CD14-positive monocyte (primary cell): ENCODE data around the gene NPNT. TPM values are rescaled to one million over a fixed set of nuclear protein-coding genes. Genes with fewer than 3 reads are reported as not detected.

Experiments used
- DNase-seq, 3 donors: peaks; one replicate each; pipeline ENCODE4 v3.0.0-alpha.2; 2011 to 2022
- H2AFZ ChIP-seq: 2 replicates; pipeline ENCODE4 v1.6.0; 2012; ENCODE audit warnings: mild to moderate bottlenecking, low read depth, low read length, inconsistent platforms; ENCODE audit not compliant: insufficient read depth, poor library complexity, severe bottlenecking
- H3K27ac ChIP-seq, 2 donors: 1 replicate in 1 of 2; 2 replicates in 1 of 2; pipeline ENCODE4 v1.5.1; 2012 to 2013; ENCODE audit warnings: low read length in 2 of 2, control low read depth in 1 of 2, inconsistent platforms in 1 of 2, low read depth in 1 of 2, mild to moderate bottlenecking in 1 of 2
- H3K27me3 ChIP-seq, 2 donors: one replicate each; pipeline versions ENCODE4 v1.6.0 to v1.6.1; 2011 to 2013; ENCODE audit warnings: low read length in 2 of 2; ENCODE audit not compliant: control insufficient read depth in 2 of 2, insufficient read depth in 2 of 2
- H3K36me3 ChIP-seq, 2 donors: replicated peaks in 1 of 2; 1 replicate in 1 of 2; 2 replicates in 1 of 2; pipeline versions ENCODE4 v1.5.1 to v1.6.1; 2012 to 2013; ENCODE audit warnings: low read length in 2 of 2, control low read depth in 1 of 2, inconsistent platforms in 1 of 2, mild to moderate bottlenecking in 1 of 2; ENCODE audit not compliant: insufficient read depth in 2 of 2, control insufficient read depth in 1 of 2
- H3K4me1 ChIP-seq, 2 donors: 1 replicate in 1 of 2; 2 replicates in 1 of 2; pipeline versions ENCODE4 v1.5.1 to v1.6.1; 2012 to 2013; ENCODE audit warnings: low read length in 2 of 2, control low read depth in 1 of 2, inconsistent platforms in 1 of 2, mild to moderate bottlenecking in 1 of 2, moderate library complexity in 1 of 2; ENCODE audit not compliant: insufficient read depth in 2 of 2, control insufficient read depth in 1 of 2
- H3K4me2 ChIP-seq: replicated peaks from 2 replicates; pipeline ENCODE3; 2012; ENCODE audit warnings: low read length, moderate library complexity, mild to moderate bottlenecking; ENCODE audit not compliant: poor library complexity, severe bottlenecking; ENCODE audit errors: extremely low read depth
- H3K4me3 ChIP-seq, 3 experiments: fragments of 200-600 bp in 1 of 3; sonication (generic) in 1 of 3; replicated peaks in 1 of 3; 1 replicate in 2 of 3; 2 replicates in 1 of 3; pipeline ENCODE4 v1.5.1; 2011 to 2013; ENCODE audit warnings: low read length in 3 of 3, mild to moderate bottlenecking in 3 of 3, control low read depth in 2 of 3, low read depth in 2 of 3, inconsistent platforms in 1 of 3, moderate library complexity in 1 of 3
- H3K79me2 ChIP-seq: 2 replicates; pipeline ENCODE4 v1.6.0; 2012; ENCODE audit warnings: mild to moderate bottlenecking, control low read depth, inconsistent platforms, low read length, moderate library complexity; ENCODE audit not compliant: insufficient read depth
- H3K9ac ChIP-seq: 2 replicates; pipeline ENCODE4 v1.6.0; 2017; ENCODE audit warnings: low read length, mild to moderate bottlenecking; ENCODE audit not compliant: insufficient read depth, poor library complexity, severe bottlenecking
- H3K9me3 ChIP-seq, 2 donors: replicated peaks in 1 of 2; 1 replicate in 1 of 2; 2 replicates in 1 of 2; pipeline versions ENCODE4 v1.5.1 to v1.6.1; 2012 to 2013; ENCODE audit warnings: low read length in 2 of 2, control low read depth in 1 of 2; ENCODE audit not compliant: control insufficient read depth in 1 of 2, insufficient read depth in 1 of 2
- H4K20me1 ChIP-seq: 2 replicates; pipeline ENCODE4 v1.6.0; 2012; ENCODE audit warnings: mild to moderate bottlenecking, low read length, control low read depth, moderate library complexity; ENCODE audit not compliant: insufficient read depth
- H3K27ac Mint-ChIP-seq, 7 donors: one replicate each; pipeline ENCODE4 v1.8.0; 2020; ENCODE audit warnings: mild to moderate bottlenecking in 7 of 7, mixed read lengths in 7 of 7, moderate library complexity in 6 of 7, inconsistent platforms in 2 of 7
- H3K27me3 Mint-ChIP-seq, 3 donors: one replicate each; pipeline ENCODE4 v1.8.0; 2021 to 2022; ENCODE audit warnings: low read depth in 3 of 3, mild to moderate bottlenecking in 3 of 3, mixed read lengths in 3 of 3, moderate library complexity in 3 of 3, inconsistent platforms in 1 of 3
- H3K36me3 Mint-ChIP-seq, 2 donors: one replicate each; pipeline ENCODE4 v1.8.0; 2020; ENCODE audit warnings: mixed read lengths in 2 of 2, inconsistent platforms in 1 of 2, mild to moderate bottlenecking in 1 of 2
- H3K4me1 Mint-ChIP-seq: one replicate; pipeline ENCODE4 v1.8.0; 2020; ENCODE audit warnings: mild to moderate bottlenecking, mixed read lengths
- H3K4me3 Mint-ChIP-seq, 2 donors: one replicate each; pipeline ENCODE4 v1.8.0; 2020; ENCODE audit warnings: mild to moderate bottlenecking in 2 of 2, mixed read lengths in 2 of 2, moderate library complexity in 1 of 2
- H3K9me3 Mint-ChIP-seq, 7 donors: one replicate each; pipeline ENCODE4 v1.8.0; 2020 to 2022; ENCODE audit warnings: mixed read lengths in 7 of 7, mild to moderate bottlenecking in 6 of 7, moderate library complexity in 6 of 7, inconsistent platforms in 2 of 7
- WGBS: methylation state at CpG from one replicate; pipeline ENCODE4 v1.1.5; 2013; ENCODE audit warnings: missing lambda C conversion rate; ENCODE audit not compliant: insufficient coverage; 5-methylcytosine and 5-hydroxymethylcytosine counted together
- intact Hi-C, 2 donors: fragments of 100-400 bp; cut with micrococcal nuclease; formaldehyde crosslinking; loops; one replicate each; pipeline versions ENCODE4 v1.15.0 to v1.15.1; 2023
- polyA plus RNA-seq, 3 donors: library from polyadenylated mRNA; depleted of rRNA in 1 of 3; unstranded in 2 of 3; stranded (reverse) in 1 of 3; fragments of 300-500 nt in 2 of 3; fragments of >200 nt in 1 of 3; fragmentation: Illumina TruSeq in 2 of 3; gene quantifications; 1 replicate in 2 of 3; 2 replicates in 1 of 3; pipeline ENCODE4 v1.2.3, GENCODE V29; 2012 to 2021
- TF ChIP-seq, protein P1 (sequence below): fragments of 200-600 bp; IDR thresholded peaks from one replicate; pipeline ENCODE4 v1.8.0; 2022; ENCODE audit warnings: antibody characterized with exemption, mild to moderate bottlenecking

NPNT gene
- polyA plus RNA-seq, 3 donors = not detected

- H3K4me3 ChIP-seq = no peak overlapping the region
- H2AFZ ChIP-seq = no peak overlapping the region
- H3K79me2 ChIP-seq = no peaks in the 10 kb centered on the region
- H3K4me3 Mint-ChIP-seq = no peak overlapping the region
- intact Hi-C loops = no loop called here
- no peaks in the 10 kb centered on the region for H3K27me3 ChIP-seq
- no peak for DNase-seq
- no peaks in the 10 kb centered on the region for H3K36me3 Mint-ChIP-seq
- H3K4me2 ChIP-seq = no peak overlapping the region
- peaks cover 0 to 2% (median 0%) of the 10 kb centered on the region in 3 donors for H3K27me3 Mint-ChIP-seq
- no peaks in the 10 kb centered on the region for H3K4me1 Mint-ChIP-seq
- H3K9me3 ChIP-seq = no peaks in the 10 kb centered on the region
- no peaks in the 10 kb centered on the region for H3K36me3 ChIP-seq
- H3K27ac Mint-ChIP-seq = no peak overlapping the region
- no peaks in the 10 kb centered on the region for H4K20me1 ChIP-seq
- no peak overlapping the region for H3K9ac ChIP-seq
- no peaks in the 10 kb centered on the region for H3K4me1 ChIP-seq
- WGBS = 90% methylated on average over 2 of the region's 7 CpGs
- H3K27ac ChIP-seq = no peak overlapping the region
- H3K9me3 Mint-ChIP-seq = peaks cover 0 to 8% (median 2%) of the 10 kb centered on the region in 7 donors
- TF ChIP-seq, protein P1, sequence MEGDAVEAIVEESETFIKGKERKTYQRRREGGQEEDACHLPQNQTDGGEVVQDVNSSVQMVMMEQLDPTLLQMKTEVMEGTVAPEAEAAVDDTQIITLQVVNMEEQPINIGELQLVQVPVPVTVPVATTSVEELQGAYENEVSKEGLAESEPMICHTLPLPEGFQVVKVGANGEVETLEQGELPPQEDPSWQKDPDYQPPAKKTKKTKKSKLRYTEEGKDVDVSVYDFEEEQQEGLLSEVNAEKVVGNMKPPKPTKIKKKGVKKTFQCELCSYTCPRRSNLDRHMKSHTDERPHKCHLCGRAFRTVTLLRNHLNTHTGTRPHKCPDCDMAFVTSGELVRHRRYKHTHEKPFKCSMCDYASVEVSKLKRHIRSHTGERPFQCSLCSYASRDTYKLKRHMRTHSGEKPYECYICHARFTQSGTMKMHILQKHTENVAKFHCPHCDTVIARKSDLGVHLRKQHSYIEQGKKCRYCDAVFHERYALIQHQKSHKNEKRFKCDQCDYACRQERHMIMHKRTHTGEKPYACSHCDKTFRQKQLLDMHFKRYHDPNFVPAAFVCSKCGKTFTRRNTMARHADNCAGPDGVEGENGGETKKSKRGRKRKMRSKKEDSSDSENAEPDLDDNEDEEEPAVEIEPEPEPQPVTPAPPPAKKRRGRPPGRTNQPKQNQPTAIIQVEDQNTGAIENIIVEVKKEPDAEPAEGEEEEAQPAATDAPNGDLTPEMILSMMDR = no peak
Observed at GRCh38 chr4:105936901-105937300, 41.6 kb downstream of the NPNT start.

DNA sequence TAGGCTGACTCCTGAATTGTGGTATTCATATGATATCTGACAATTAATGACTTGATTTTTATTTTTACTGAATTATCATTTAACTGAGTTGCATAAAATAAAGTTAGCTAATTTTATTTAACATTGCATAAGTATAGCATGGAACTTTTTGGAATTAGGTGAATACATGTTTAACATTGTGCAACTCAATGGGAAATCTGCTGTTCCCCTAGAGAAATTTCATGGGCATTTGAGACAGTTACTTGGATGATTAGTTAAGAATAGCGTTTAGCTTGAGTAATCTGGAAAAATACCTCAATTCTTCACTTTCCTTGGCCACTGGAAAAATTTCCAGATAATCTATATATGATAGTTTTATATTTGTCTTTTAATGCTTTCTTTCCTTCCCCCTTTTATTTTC lies 42.5 kb downstream of the NPNT start:
- Histone ChIP-seq H4K20me1 (no peaks in the 10 kb centered on the region), H3K4me3 (no peak overlapping the region), H3K9me3 (no peaks in the 10 kb centered on the region), H2AFZ (no peak overlapping the region), H3K79me2 (no peaks in the 10 kb centered on the region), H3K4me1 (no peaks in the 10 kb centered on the region), H3K36me3 (no peaks in the 10 kb centered on the region), H3K4me2 (no peak overlapping the region), H3K9ac (no peak overlapping the region), H3K27me3 (no peaks in the 10 kb centered on the region), H3K27ac (no peak overlapping the region)
- H3K36me3 Mint-ChIP-seq = no peaks in the 10 kb centered on the region
- TF ChIP-seq, protein P1 = no peak
- peaks cover 0 to 2% (median 0%) of the 10 kb centered on the region in 3 donors for H3K27me3 Mint-ChIP-seq
- peaks cover 0 to 8% (median 2%) of the 10 kb centered on the region in 7 donors for H3K9me3 Mint-ChIP-seq
- no peak overlapping the region for H3K4me3 Mint-ChIP-seq
- no peak for DNase-seq
- intact Hi-C loops = no loop called here
- no peak overlapping the region for H3K27ac Mint-ChIP-seq
- no peaks in the 10 kb centered on the region for H3K4me1 Mint-ChIP-seq
- WGBS = no CpG with 5 or more reads among the region's 1 CpG
